Hematopoietic multipotent progenitor cell treated with erythropoietin and hydrocortisone succinate and interleukin-3 and kit ligand, for 4 days (in vitro differentiated cells): Measurements from ENCODE around the gene GPN1.
"Not testable (repeated sequence)": the region's sequence is repeated elsewhere in the genome, so short reads cannot be mapped to it uniquely, and the experiment has no call there.

Source experiments
- DNase-seq: peaks from one replicate; pipeline ENCODE4 v3.0.0-alpha.2; 2015

GPN1 gene

GRCh38 chr2:27628767-27629709, at the start of gene GPN1, which contains the start of gene CCDC121:
TSS of gene GPN1 (plus strand) at chr2:27629050. CDS start at chr2:27629059, 9 bp downstream.
TSS of gene CCDC121 (minus strand) at chr2:27629012. CDS start at chr2:27627799, 1,213 bp downstream.
- DNase-seq, result peak; percentile 98

- DNase-seq, result no peak
Observed at GRCh38 chr2:27581417-27582128, 47.3 kb upstream of the GPN1 start.

GRCh38 chr2:27582129-27582694, 46.6 kb upstream of the GPN1 start:
- DNase-seq, result no peak

GRCh38 chr2:27582695-27583389, 46.0 kb upstream of the GPN1 start, which contains the start of gene ZNF512:
TSS of gene ZNF512 (plus strand) at chr2:27583042. CDS start at chr2:27583113, 71 bp downstream.
- peak; percentile 98 for DNase-seq

- DNase-seq, result peak; percentile 40
Observed at GRCh38 chr2:27583390-27583915, 45.4 kb upstream of the GPN1 start.

- no peak for DNase-seq
Observed at GRCh38 chr2:27584597-27584996, 44.3 kb upstream of the GPN1 start.

GRCh38 chr2:27587025-27587424, 41.8 kb upstream of the GPN1 start:
- peak; percentile 9 for DNase-seq

- no peak for DNase-seq
Observed at GRCh38 chr2:27588308-27588707, 40.5 kb upstream of the GPN1 start.

- peak; percentile 36 for DNase-seq
Observed at GRCh38 chr2:27591745-27592144, 37.1 kb upstream of the GPN1 start.

GRCh38 chr2:27593240-27593639, 35.6 kb upstream of the GPN1 start:
- no peak for DNase-seq

GRCh38 chr2:27594020-27594703, 34.7 kb upstream of the GPN1 start:
- not testable (repeated sequence) for DNase-seq

- not testable (repeated sequence) for DNase-seq
Observed at GRCh38 chr2:27595412-27595811, 33.4 kb upstream of the GPN1 start.

- no peak for DNase-seq
Observed at GRCh38 chr2:27596627-27597026, 32.2 kb upstream of the GPN1 start.

GRCh38 chr2:27606611-27607010, 22.2 kb upstream of the GPN1 start:
- no peak for DNase-seq

- no peak for DNase-seq
Observed at GRCh38 chr2:27613985-27614384, 14.9 kb upstream of the GPN1 start.

GRCh38 chr2:27615316-27615715, 13.5 kb upstream of the GPN1 start:
- DNase-seq, result no peak

- no peak for DNase-seq
Observed at GRCh38 chr2:27621524-27621923, 7.3 kb upstream of the GPN1 start.

GRCh38 chr2:27622921-27623384, 5.9 kb upstream of the GPN1 start:
- no peak for DNase-seq

- no peak for DNase-seq
Observed at GRCh38 chr2:27624943-27625342, 3.9 kb upstream of the GPN1 start.

GRCh38 chr2:27626323-27626722, 2.5 kb upstream of the GPN1 start:
- not testable (repeated sequence) for DNase-seq

- DNase-seq, result peak; percentile 63
Observed at GRCh38 chr2:27626921-27627320, 1.9 kb upstream of the GPN1 start.
